ENCODE results near the gene PMS2. TPM values are rescaled to one million over a fixed set of nuclear protein-coding genes. Genes with fewer than 3 reads are reported as not detected.

Gene PMS2
- polyA plus RNA-seq, 1 donor = 10.2 TPM

- no peak overlapping the region for H3K4me3 ChIP-seq (ENCODE audit: low read length)
- no peak for DNase-seq
- peaks cover 72% of the 10 kb centered on the region for H3K36me3 ChIP-seq (ENCODE audit: control insufficient read depth, insufficient read depth, low read length)
- H3K9me3 ChIP-seq (ENCODE audit: control insufficient read depth, low read depth, low read length) = no peaks in the 10 kb centered on the region
- no peak overlapping the region for H3K27ac ChIP-seq (ENCODE audit: low read length)
- no peaks in the 10 kb centered on the region for H3K4me1 ChIP-seq (ENCODE audit: control insufficient read depth, insufficient read depth, low read length)
- WGBS (ENCODE audit: insufficient coverage, low lambda C conversion rate) = 95% methylated on average over 3 of the region's 5 CpGs
- H3K27me3 ChIP-seq (ENCODE audit: control insufficient read depth, insufficient read depth, low read length) = no peaks in the 10 kb centered on the region
These were observed 23.3 kb upstream of the PMS2 start for GRCh38 chr7:6032167-6032566.

GRCh38 chr7:6031567-6031966 lies 22.7 kb upstream of the PMS2 start:
- no peaks in the 10 kb centered on the region for H3K9me3 ChIP-seq (ENCODE audit: control insufficient read depth, low read depth, low read length)
- H3K27ac ChIP-seq (ENCODE audit: low read length) = no peak overlapping the region
- H3K27me3 ChIP-seq (ENCODE audit: control insufficient read depth, insufficient read depth, low read length) = no peaks in the 10 kb centered on the region
- WGBS (ENCODE audit: insufficient coverage, low lambda C conversion rate) = no CpG with 5 or more reads among the region's 3 CpGs
- peaks cover 72% of the 10 kb centered on the region for H3K36me3 ChIP-seq (ENCODE audit: control insufficient read depth, insufficient read depth, low read length)
- no peak for DNase-seq
- H3K4me3 ChIP-seq (ENCODE audit: low read length) = no peak overlapping the region
- H3K4me1 ChIP-seq (ENCODE audit: control insufficient read depth, insufficient read depth, low read length) = no peaks in the 10 kb centered on the region

DNA sequence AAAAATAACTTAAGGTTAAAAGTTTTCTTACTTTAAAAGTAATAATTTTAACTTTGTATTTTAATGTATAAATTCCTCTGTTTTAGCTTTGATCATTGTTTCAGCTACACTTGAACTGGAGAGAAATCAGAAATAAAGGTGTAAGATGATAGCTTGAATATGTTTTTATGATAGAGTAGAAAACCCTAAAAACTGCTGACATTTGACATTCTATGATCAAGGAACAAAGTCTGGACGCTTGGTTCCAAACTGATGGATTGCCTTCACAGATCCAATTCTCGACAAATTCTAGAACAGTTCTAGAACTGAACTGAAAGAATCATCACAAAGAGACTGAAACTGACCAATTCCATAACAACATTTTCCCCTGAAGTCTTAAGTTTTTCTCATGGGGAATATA lies 22.1 kb upstream of the PMS2 start, which contains the start of gene ANKRD61:
ANKRD61 (plus strand) TSS at position 389 of the 400 bp plus-strand sequence; CDS start at position 389, 0 bp downstream.
- no peak for DNase-seq
- H3K9me3 ChIP-seq (ENCODE audit: control insufficient read depth, low read depth, low read length) = no peaks in the 10 kb centered on the region
- no peak within 1 kb of the TSS for H3K4me3 ChIP-seq (ENCODE audit: low read length)
- 100% methylated on average over 1 of the region's 2 CpGs for WGBS (ENCODE audit: insufficient coverage, low lambda C conversion rate)
- peaks cover 74% of the 10 kb centered on the region for H3K36me3 ChIP-seq (ENCODE audit: control insufficient read depth, insufficient read depth, low read length)
- H3K27ac ChIP-seq (ENCODE audit: low read length) = no peak within 1 kb of the TSS
- no peaks in the 10 kb centered on the region for H3K4me1 ChIP-seq (ENCODE audit: control insufficient read depth, insufficient read depth, low read length)
- H3K27me3 ChIP-seq (ENCODE audit: control insufficient read depth, insufficient read depth, low read length) = no peaks in the 10 kb centered on the region

DNA sequence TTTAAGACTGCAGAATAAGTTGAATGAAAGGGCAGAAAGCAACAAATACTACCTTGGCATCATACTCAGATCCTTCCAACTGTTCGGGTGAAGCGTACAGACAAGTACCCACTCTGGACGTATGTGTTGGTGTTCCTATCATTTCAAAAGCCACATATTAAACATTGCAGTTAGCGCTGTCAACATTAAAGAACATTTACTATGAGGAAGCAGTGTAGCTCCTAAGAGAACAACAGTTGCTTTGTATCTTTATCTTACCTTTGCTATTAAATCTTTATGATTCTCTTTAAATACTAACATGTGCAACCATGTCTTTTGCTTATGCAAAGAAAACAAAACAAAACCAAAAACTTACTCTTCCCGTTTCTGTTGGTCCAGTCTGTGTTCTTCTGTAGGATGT lies 19.7 kb upstream of the PMS2 start:
- H3K4me3 ChIP-seq (ENCODE audit: low read length) = no peak overlapping the region
- WGBS (ENCODE audit: insufficient coverage, low lambda C conversion rate) = 100% methylated on average over 1 of the region's 5 CpGs
- H3K36me3 ChIP-seq (ENCODE audit: control insufficient read depth, insufficient read depth, low read length) = peaks cover 76% of the 10 kb centered on the region
- no peaks in the 10 kb centered on the region for H3K4me1 ChIP-seq (ENCODE audit: control insufficient read depth, insufficient read depth, low read length)
- no peaks in the 10 kb centered on the region for H3K27me3 ChIP-seq (ENCODE audit: control insufficient read depth, insufficient read depth, low read length)
- no peak for DNase-seq
- H3K9me3 ChIP-seq (ENCODE audit: control insufficient read depth, low read depth, low read length) = no peaks in the 10 kb centered on the region
- H3K27ac ChIP-seq (ENCODE audit: low read length) = no peak overlapping the region

GRCh38 chr7:6027806-6028365 lies 19.0 kb upstream of the PMS2 start:
- no peak for DNase-seq
- H3K27me3 ChIP-seq (ENCODE audit: control insufficient read depth, insufficient read depth, low read length) = no peaks in the 10 kb centered on the region
- H3K4me1 ChIP-seq (ENCODE audit: control insufficient read depth, insufficient read depth, low read length) = no peaks in the 10 kb centered on the region
- no CpG with 5 or more reads among the region's 1 CpG for WGBS (ENCODE audit: insufficient coverage, low lambda C conversion rate)
- no peak overlapping the region for H3K27ac ChIP-seq (ENCODE audit: low read length)
- no peaks in the 10 kb centered on the region for H3K9me3 ChIP-seq (ENCODE audit: control insufficient read depth, low read depth, low read length)
- no peak overlapping the region for H3K4me3 ChIP-seq (ENCODE audit: low read length)
- H3K36me3 ChIP-seq (ENCODE audit: control insufficient read depth, insufficient read depth, low read length) = peaks cover 81% of the 10 kb centered on the region

DNA sequence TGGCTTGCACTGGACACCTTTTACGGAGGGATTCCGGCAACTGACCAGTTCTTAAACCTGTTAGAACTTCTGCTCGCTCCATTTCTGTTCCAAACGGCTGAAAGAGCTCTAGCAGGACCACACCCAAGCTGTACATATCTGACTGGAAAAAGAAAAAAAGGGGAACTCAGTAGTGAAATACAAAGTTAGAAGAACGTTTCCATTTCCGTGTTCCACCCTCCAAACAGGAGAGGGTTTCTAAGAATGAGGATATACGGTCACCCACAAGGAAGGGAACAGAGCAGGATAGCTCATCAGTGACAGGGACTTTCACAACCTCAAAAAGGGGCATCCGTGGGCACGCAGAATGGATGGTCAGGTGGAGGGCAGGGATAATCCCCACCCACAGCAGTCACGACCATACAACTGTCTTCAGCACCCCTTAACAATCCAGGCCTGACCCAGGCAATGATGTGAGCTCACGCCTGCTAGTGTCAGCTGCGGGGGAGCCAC lies 18.0 kb upstream of the PMS2 start:
- Histone ChIP-seq H3K36me3 (ENCODE audit: control insufficient read depth, insufficient read depth, low read length) (peaks cover 83% of the 10 kb centered on the region), H3K27ac (ENCODE audit: low read length) (no peak overlapping the region), H3K9me3 (ENCODE audit: control insufficient read depth, low read depth, low read length) (no peaks in the 10 kb centered on the region), H3K27me3 (ENCODE audit: control insufficient read depth, insufficient read depth, low read length) (no peaks in the 10 kb centered on the region), H3K4me1 (ENCODE audit: control insufficient read depth, insufficient read depth, low read length) (no peaks in the 10 kb centered on the region), H3K4me3 (ENCODE audit: low read length) (no peak overlapping the region)
- DNase-seq = no peak
- 100% methylated on average over 3 of the region's 12 CpGs for WGBS (ENCODE audit: insufficient coverage, low lambda C conversion rate)

- H3K27ac ChIP-seq (ENCODE audit: low read length) = no peak overlapping the region
- DNase-seq = peak; percentile 12 to 29
- WGBS (ENCODE audit: insufficient coverage, low lambda C conversion rate) = 93% methylated on average over 2 of the region's 22 CpGs
- H3K27me3 ChIP-seq (ENCODE audit: control insufficient read depth, insufficient read depth, low read length) = no peaks in the 10 kb centered on the region
- H3K4me1 ChIP-seq (ENCODE audit: control insufficient read depth, insufficient read depth, low read length) = no peaks in the 10 kb centered on the region
- no peak overlapping the region for H3K4me3 ChIP-seq (ENCODE audit: low read length)
- peaks cover 85% of the 10 kb centered on the region for H3K36me3 ChIP-seq (ENCODE audit: control insufficient read depth, insufficient read depth, low read length)
- H3K9me3 ChIP-seq (ENCODE audit: control insufficient read depth, low read depth, low read length) = no peaks in the 10 kb centered on the region
These were observed 17.4 kb upstream of the PMS2 start for GRCh38 chr7:6026011-6026819.

GRCh38 chr7:6023974-6024435 lies 15.2 kb upstream of the PMS2 start:
- Histone ChIP-seq H3K4me1 (ENCODE audit: control insufficient read depth, insufficient read depth, low read length) (no peaks in the 10 kb centered on the region), H3K36me3 (ENCODE audit: control insufficient read depth, insufficient read depth, low read length) (peaks cover 84% of the 10 kb centered on the region), H3K9me3 (ENCODE audit: control insufficient read depth, low read depth, low read length) (no peaks in the 10 kb centered on the region), H3K27ac (ENCODE audit: low read length) (no peak overlapping the region), H3K4me3 (ENCODE audit: low read length) (no peak overlapping the region), H3K27me3 (ENCODE audit: control insufficient read depth, insufficient read depth, low read length) (no peaks in the 10 kb centered on the region)
- no CpG with 5 or more reads among the region's 7 CpGs for WGBS (ENCODE audit: insufficient coverage, low lambda C conversion rate)
- DNase-seq = peak; percentile 16 to 32

DNA sequence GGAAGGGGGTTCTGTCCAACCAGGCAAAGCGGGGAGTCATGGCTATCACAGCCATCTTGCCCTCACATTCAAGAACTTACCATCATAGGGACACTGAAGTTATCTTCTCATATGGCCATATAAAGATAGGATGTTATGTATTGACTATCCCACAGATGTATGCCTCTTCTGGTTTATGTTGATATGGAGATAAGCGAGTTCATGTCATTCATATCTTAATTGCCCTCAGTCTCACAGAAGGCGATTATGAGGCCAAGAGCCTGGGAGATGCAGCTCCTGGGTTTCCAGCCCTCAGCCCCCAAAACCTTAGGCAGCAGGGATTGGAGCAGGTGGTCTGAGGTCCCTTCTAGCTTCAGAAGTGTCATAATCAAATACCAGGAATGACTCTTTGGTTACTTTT lies 13.9 kb upstream of the PMS2 start:
- Histone ChIP-seq H3K27me3 (ENCODE audit: control insufficient read depth, insufficient read depth, low read length) (no peaks in the 10 kb centered on the region), H3K4me1 (ENCODE audit: control insufficient read depth, insufficient read depth, low read length) (no peaks in the 10 kb centered on the region), H3K9me3 (ENCODE audit: control insufficient read depth, low read depth, low read length) (no peaks in the 10 kb centered on the region), H3K36me3 (ENCODE audit: control insufficient read depth, insufficient read depth, low read length) (peaks cover 84% of the 10 kb centered on the region), H3K27ac (ENCODE audit: low read length) (no peak overlapping the region), H3K4me3 (ENCODE audit: low read length) (no peak overlapping the region)
- WGBS (ENCODE audit: insufficient coverage, low lambda C conversion rate) = no CpG with 5 or more reads among the region's 3 CpGs
- no peak for DNase-seq

GRCh38 chr7:6020371-6021286 lies 11.8 kb upstream of the PMS2 start:
- H3K27me3 ChIP-seq (ENCODE audit: control insufficient read depth, insufficient read depth, low read length) = no peaks in the 10 kb centered on the region
- H3K4me3 ChIP-seq (ENCODE audit: low read length) = no peak overlapping the region
- DNase-seq = no peak
- peaks cover 83% of the 10 kb centered on the region for H3K36me3 ChIP-seq (ENCODE audit: control insufficient read depth, insufficient read depth, low read length)
- H3K9me3 ChIP-seq (ENCODE audit: control insufficient read depth, low read depth, low read length) = no peaks in the 10 kb centered on the region
- no peak overlapping the region for H3K27ac ChIP-seq (ENCODE audit: low read length)
- no peaks in the 10 kb centered on the region for H3K4me1 ChIP-seq (ENCODE audit: control insufficient read depth, insufficient read depth, low read length)
- WGBS (ENCODE audit: insufficient coverage, low lambda C conversion rate) = 55% methylated on average over 4 of the region's 11 CpGs

All from large intestine (tissue), 3 donors.